Tibial nerve (tissue), 4 donors: ENCODE measurements around the gene SF3B1.

ENCODE experiments used
- CTCF ChIP-seq, 5 experiments: fragments of 200-600 bp in 3 of 5; fragments of 450-650 bp in 2 of 5; sonication (generic) in 3 of 5; IDR thresholded peaks; one replicate each; pipeline ENCODE4 v1.5.1; 2016 to 2019; ENCODE audit warnings: antibody characterized with exemption in 5 of 5, mild to moderate bottlenecking in 3 of 5, moderate library complexity in 2 of 5
- EP300 ChIP-seq, 2 donors: sonication (generic); formaldehyde crosslinking; IDR thresholded peaks; one replicate each; pipeline ENCODE4 v1.6.1; 2017; ENCODE audit warnings: antibody characterized with exemption in 2 of 2, mild to moderate bottlenecking in 1 of 2
- POLR2A ChIP-seq, 2 donors: fragments of 450-650 bp; IDR thresholded peaks; one replicate each; pipeline ENCODE4 v1.6.1; 2017; ENCODE audit warnings: antibody characterized with exemption in 2 of 2, mild to moderate bottlenecking in 2 of 2, moderate library complexity in 2 of 2

DNA sequence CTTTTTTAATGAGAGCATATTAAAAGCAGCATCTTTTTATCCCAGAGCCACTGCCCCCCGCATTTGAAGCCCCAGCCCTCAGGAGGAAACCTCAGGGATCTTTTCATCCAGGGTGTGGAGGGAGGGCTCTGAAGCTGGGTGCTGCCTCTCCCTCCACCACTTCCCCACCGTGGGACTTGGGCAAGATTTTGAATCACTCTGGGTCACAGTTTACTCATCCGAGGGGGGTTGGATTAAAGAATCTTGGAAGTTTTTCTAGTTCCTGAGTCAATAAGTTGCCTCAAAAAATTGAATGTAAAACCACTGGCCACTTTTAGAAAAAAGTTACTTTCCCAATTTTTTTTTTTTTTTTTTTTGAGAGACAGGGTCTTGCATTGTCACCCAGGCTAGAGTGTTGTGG, 62.2 kb downstream of the SF3B1 start:
- TF ChIP-seq POLR2A (IDR thresholded peaks at IDR 0.05) (no peak), CTCF (IDR thresholded peaks at IDR 0.05) (no peak), EP300 (IDR thresholded peaks at IDR 0.05) (no peak)
